ENCODE data around the gene ACP3. TPM values are rescaled to one million over a fixed set of nuclear protein-coding genes. Genes with fewer than 3 reads are reported as not detected.

The ACP3 gene
- total RNA-seq, 4 donors from 2014 or later: 0.22 TPM; not detected in 3

- in situ Hi-C loops (cut with MboI; ENCODE audit: low sequenced_read_pairs in 4 of 4): no loop called here
- no peak for ATAC-seq
Observed at GRCh38 chr3:132404276-132404675, 87.1 kb downstream of the ACP3 start.

GRCh38 chr3:132405188-132405587 is 88.0 kb downstream of the ACP3 start:
- no peak for DNase-seq
- ATAC-seq: no peak
- intact Hi-C loops (cut with DNase I; ENCODE audit: low total_unique reads): no loop called here
- TF ChIP-seq CTCF (IDR thresholded peaks at IDR 0.05 in 4 of 5, conservative IDR thresholded peaks at IDR 0.05 in 1 of 5) (no peak), POLR2A (IDR thresholded peaks at IDR 0.05) (no peak)
- Histone ChIP-seq H3K9me3 (no peaks in the 10 kb centered on the region), H3K4me1 (no peaks in the 10 kb centered on the region), H3K36me3 (no peaks in the 10 kb centered on the region), H3K27me3 (no peaks in the 10 kb centered on the region), H3K27ac (no peak overlapping the region), H3K4me3 (no peak overlapping the region)
- in situ Hi-C loops (cut with MboI; ENCODE audit: low sequenced_read_pairs in 4 of 4): no loop called here

More at GRCh38 chr3:132404276-132404675, 87.1 kb downstream of the ACP3 start:
- Histone ChIP-seq H3K27ac (no peak overlapping the region), H3K36me3 (no peaks in the 10 kb centered on the region), H3K27me3 (no peaks in the 10 kb centered on the region), H3K4me1 (no peaks in the 10 kb centered on the region), H3K9me3 (no peaks in the 10 kb centered on the region), H3K4me3 (no peak overlapping the region)
- intact Hi-C loops (cut with DNase I; ENCODE audit: low total_unique reads): no loop called here
- no peak for TF ChIP-seq POLR2A (IDR thresholded peaks at IDR 0.05)
- no peak for TF ChIP-seq CTCF (IDR thresholded peaks at IDR 0.05 in 4 of 5, conservative IDR thresholded peaks at IDR 0.05 in 1 of 5)
- no peak for DNase-seq

GRCh38 chr3:132405609-132406299 is 88.5 kb downstream of the ACP3 start:
- Histone ChIP-seq H3K4me3 (no peak overlapping the region), H3K27me3 (no peaks in the 10 kb centered on the region), H3K27ac (no peak overlapping the region), H3K9me3 (no peaks in the 10 kb centered on the region), H3K4me1 (no peaks in the 10 kb centered on the region), H3K36me3 (no peaks in the 10 kb centered on the region)
- DNase-seq: no peak
- in situ Hi-C loops (cut with MboI; ENCODE audit: low sequenced_read_pairs in 4 of 4) (no loop called here), intact Hi-C loops (cut with DNase I; ENCODE audit: low total_unique reads) (no loop called here)
- no peak for ATAC-seq
- TF ChIP-seq CTCF (IDR thresholded peaks at IDR 0.05 in 4 of 5, conservative IDR thresholded peaks at IDR 0.05 in 1 of 5) (no peak), POLR2A (IDR thresholded peaks at IDR 0.05) (no peak)

GRCh38 chr3:132406587-132406986 is 89.4 kb downstream of the ACP3 start:
- H3K4me1 ChIP-seq: no peaks in the 10 kb centered on the region
- H3K9me3 ChIP-seq: no peaks in the 10 kb centered on the region
- ATAC-seq: no peak
- intact Hi-C loops (cut with DNase I; ENCODE audit: low total_unique reads) (no loop called here), in situ Hi-C loops (cut with MboI; ENCODE audit: low sequenced_read_pairs in 4 of 4) (no loop called here)
- no peak for DNase-seq
- no peak overlapping the region for H3K27ac ChIP-seq
- H3K4me3 ChIP-seq: no peak overlapping the region
- H3K27me3 ChIP-seq: no peaks in the 10 kb centered on the region
- TF ChIP-seq POLR2A (IDR thresholded peaks at IDR 0.05) (no peak), CTCF (IDR thresholded peaks at IDR 0.05 in 4 of 5, conservative IDR thresholded peaks at IDR 0.05 in 1 of 5) (no peak)
- H3K36me3 ChIP-seq: no peaks in the 10 kb centered on the region

GRCh38 chr3:132407025-132407424 is 89.8 kb downstream of the ACP3 start:
- no peaks in the 10 kb centered on the region for H3K36me3 ChIP-seq
- no peak for DNase-seq
- intact Hi-C loops (cut with DNase I; ENCODE audit: low total_unique reads): no loop called here

More at GRCh38 chr3:132407025-132407424, 89.8 kb downstream of the ACP3 start:
- Histone ChIP-seq H3K4me1 (no peaks in the 10 kb centered on the region), H3K27ac (no peak overlapping the region), H3K27me3 (no peaks in the 10 kb centered on the region), H3K9me3 (no peaks in the 10 kb centered on the region), H3K4me3 (no peak overlapping the region)
- in situ Hi-C loops (cut with MboI; ENCODE audit: low sequenced_read_pairs in 4 of 4): no loop called here
- TF ChIP-seq CTCF (IDR thresholded peaks at IDR 0.05 in 4 of 5, conservative IDR thresholded peaks at IDR 0.05 in 1 of 5): no peak
- TF ChIP-seq POLR2A (IDR thresholded peaks at IDR 0.05): no peak
- no peak for ATAC-seq

Data from gastrocnemius medialis (tissue), 4 donors.